ENCODE data around the gene ITGBL1. TPM values are rescaled to one million over a fixed set of nuclear protein-coding genes. Genes with fewer than 3 reads are reported as not detected.

Gene ITGBL1
- polyA plus RNA-seq, 3 donors: not detected

- Histone ChIP-seq H3K79me2 (ENCODE audit: insufficient read depth, low read length) (no peaks in the 10 kb centered on the region), H3K4me2 (replicated peaks; ENCODE audit: extremely low read depth, low read length, poor library complexity, severe bottlenecking) (no peak overlapping the region), H3K4me1 (ENCODE audit: control insufficient read depth in 1 of 2, insufficient read depth in 2 of 2, low read length in 2 of 2) (no peaks in the 10 kb centered on the region), H4K20me1 (ENCODE audit: insufficient read depth, low read length) (no peaks in the 10 kb centered on the region), H3K36me3 (replicated peaks in 1 of 2; ENCODE audit: control insufficient read depth in 1 of 2, insufficient read depth in 2 of 2, low read length in 2 of 2) (no peaks in the 10 kb centered on the region), H3K27me3 (ENCODE audit: control insufficient read depth in 2 of 2, insufficient read depth in 2 of 2, low read length in 2 of 2) (no peaks in the 10 kb centered on the region), H3K27ac (ENCODE audit: low read depth in 1 of 2, low read length in 2 of 2) (no peak overlapping the region), H3K9ac (ENCODE audit: insufficient read depth, low read length, poor library complexity, severe bottlenecking) (no peak overlapping the region), H3K9me3 (replicated peaks in 1 of 2; ENCODE audit: control insufficient read depth in 1 of 2, insufficient read depth in 1 of 2, low read length in 2 of 2) (no peaks in the 10 kb centered on the region), H2AFZ (ENCODE audit: insufficient read depth, low read depth, low read length, poor library complexity, severe bottlenecking) (no peak overlapping the region), H3K4me3 (replicated peaks in 1 of 3; ENCODE audit: low read depth in 2 of 3, low read length in 3 of 3) (no peak overlapping the region)
- no peak overlapping the region for H3K4me3 Mint-ChIP-seq
- TF ChIP-seq, protein P1, sequence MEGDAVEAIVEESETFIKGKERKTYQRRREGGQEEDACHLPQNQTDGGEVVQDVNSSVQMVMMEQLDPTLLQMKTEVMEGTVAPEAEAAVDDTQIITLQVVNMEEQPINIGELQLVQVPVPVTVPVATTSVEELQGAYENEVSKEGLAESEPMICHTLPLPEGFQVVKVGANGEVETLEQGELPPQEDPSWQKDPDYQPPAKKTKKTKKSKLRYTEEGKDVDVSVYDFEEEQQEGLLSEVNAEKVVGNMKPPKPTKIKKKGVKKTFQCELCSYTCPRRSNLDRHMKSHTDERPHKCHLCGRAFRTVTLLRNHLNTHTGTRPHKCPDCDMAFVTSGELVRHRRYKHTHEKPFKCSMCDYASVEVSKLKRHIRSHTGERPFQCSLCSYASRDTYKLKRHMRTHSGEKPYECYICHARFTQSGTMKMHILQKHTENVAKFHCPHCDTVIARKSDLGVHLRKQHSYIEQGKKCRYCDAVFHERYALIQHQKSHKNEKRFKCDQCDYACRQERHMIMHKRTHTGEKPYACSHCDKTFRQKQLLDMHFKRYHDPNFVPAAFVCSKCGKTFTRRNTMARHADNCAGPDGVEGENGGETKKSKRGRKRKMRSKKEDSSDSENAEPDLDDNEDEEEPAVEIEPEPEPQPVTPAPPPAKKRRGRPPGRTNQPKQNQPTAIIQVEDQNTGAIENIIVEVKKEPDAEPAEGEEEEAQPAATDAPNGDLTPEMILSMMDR (IDR thresholded peaks at IDR 0.05): no peak
- no peaks in the 10 kb centered on the region for H3K36me3 Mint-ChIP-seq
- intact Hi-C loops (cut with micrococcal nuclease): no loop called here
- H3K27me3 Mint-ChIP-seq (ENCODE audit: low read depth in 3 of 3): no peaks in the 10 kb centered on the region
- WGBS (ENCODE audit: insufficient coverage): 80% methylated on average over 1 of the region's 3 CpGs
- no peak overlapping the region for H3K27ac Mint-ChIP-seq
- H3K4me1 Mint-ChIP-seq: no peaks in the 10 kb centered on the region
- DNase-seq: no peak
- H3K9me3 Mint-ChIP-seq: peaks cover 0 to 4% (median 3%) of the 10 kb centered on the region in 7 donors
Measured at GRCh38 chr13:101556676-101557123, 104.2 kb downstream of the ITGBL1 start.

DNA sequence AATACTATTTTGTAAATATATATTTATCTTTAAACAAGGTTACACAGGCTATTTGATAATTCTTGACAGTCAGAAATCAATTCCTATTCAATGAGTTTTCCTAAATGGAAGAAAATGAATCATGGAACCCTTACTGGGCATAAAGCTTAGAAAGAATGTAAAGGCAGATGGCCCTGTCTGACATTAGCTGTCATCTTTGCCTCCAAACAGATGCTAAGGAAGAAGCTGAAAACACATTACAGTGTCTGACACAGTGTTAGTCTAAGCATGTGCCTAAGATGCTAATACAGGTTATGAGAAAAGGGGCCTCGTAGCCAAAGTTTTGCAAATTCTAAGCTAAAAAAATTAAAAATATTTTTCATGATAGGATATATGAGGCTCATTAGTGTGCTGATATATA, 112.8 kb downstream of the ITGBL1 start:
- WGBS (ENCODE audit: insufficient coverage): no CpG with 5 or more reads among the region's 1 CpG
- Histone ChIP-seq H3K4me2 (replicated peaks; ENCODE audit: extremely low read depth, low read length, poor library complexity, severe bottlenecking) (no peak overlapping the region), H3K4me3 (replicated peaks in 1 of 3; ENCODE audit: low read depth in 2 of 3, low read length in 3 of 3) (no peak overlapping the region)

More for the DNA sequence above, 112.8 kb downstream of the ITGBL1 start:
- Mint-ChIP-seq H3K27me3 (ENCODE audit: low read depth in 3 of 3) (no peaks in the 10 kb centered on the region), H3K4me1 (no peaks in the 10 kb centered on the region), H3K27ac (no peak overlapping the region), H3K36me3 (no peaks in the 10 kb centered on the region), H3K4me3 (no peak overlapping the region), H3K9me3 (peaks cover 0 to 2% (median 0%) of the 10 kb centered on the region in 7 donors)
- intact Hi-C loops (cut with micrococcal nuclease): no loop called here
- no peak overlapping the region for H2AFZ ChIP-seq (ENCODE audit: insufficient read depth, low read depth, low read length, poor library complexity, severe bottlenecking)
- no peaks in the 10 kb centered on the region for H3K79me2 ChIP-seq (ENCODE audit: insufficient read depth, low read length)
- H3K36me3 ChIP-seq (replicated peaks in 1 of 2; ENCODE audit: control insufficient read depth in 1 of 2, insufficient read depth in 2 of 2, low read length in 2 of 2): no peaks in the 10 kb centered on the region
- H4K20me1 ChIP-seq (ENCODE audit: insufficient read depth, low read length): no peaks in the 10 kb centered on the region
- no peaks in the 10 kb centered on the region for H3K9me3 ChIP-seq (replicated peaks in 1 of 2; ENCODE audit: control insufficient read depth in 1 of 2, insufficient read depth in 1 of 2, low read length in 2 of 2)
- TF ChIP-seq, protein P1 (IDR thresholded peaks at IDR 0.05): no peak
- no peaks in the 10 kb centered on the region for H3K27me3 ChIP-seq (ENCODE audit: control insufficient read depth in 2 of 2, insufficient read depth in 2 of 2, low read length in 2 of 2)
- H3K27ac ChIP-seq (ENCODE audit: low read depth in 1 of 2, low read length in 2 of 2): no peak overlapping the region
- DNase-seq: no peak
- H3K9ac ChIP-seq (ENCODE audit: insufficient read depth, low read length, poor library complexity, severe bottlenecking): no peak overlapping the region
- H3K4me1 ChIP-seq (ENCODE audit: control insufficient read depth in 1 of 2, insufficient read depth in 2 of 2, low read length in 2 of 2): no peaks in the 10 kb centered on the region

Measured in CD14-positive monocyte (primary cell).